Calu3 (cell line): Measurements from ENCODE around the gene VPS13D. TPM values are rescaled to one million over a fixed set of nuclear protein-coding genes. Genes with fewer than 3 reads are reported as not detected.

Experiments
- BruUV-seq: library from RNA; stranded (reverse); fragments of 400-500 nt; replicated peaks from 2 replicates; lab custom pipeline; 2021; lab: Mats Ljungman, UMichigan
- CTCF ChIA-PET: fragments of 300-600 bp; sonication (Branson Sonifier 250); formaldehyde crosslinking; loops from one replicate; lab custom pipeline; 2022; ENCODE audit warnings: antibody characterized with exemption; lab: Charles Lee
- DNase-seq: peaks from one replicate; pipeline ENCODE4 v3.0.0; 2022
- H3K27ac Mint-ChIP-seq: one replicate; pipeline ENCODE4 v1.8.0; 2022; ENCODE audit warnings: mixed read lengths; ENCODE audit not compliant: unreplicated experiment
- H3K27me3 Mint-ChIP-seq: one replicate; pipeline ENCODE4 v1.8.0; 2022; ENCODE audit warnings: mixed read lengths; ENCODE audit not compliant: unreplicated experiment
- H3K36me3 Mint-ChIP-seq: one replicate; pipeline ENCODE4 v1.8.0; 2022; ENCODE audit warnings: mild to moderate bottlenecking, moderate library complexity, mixed read lengths; ENCODE audit not compliant: insufficient read depth, unreplicated experiment
- H3K4me1 Mint-ChIP-seq: one replicate; pipeline ENCODE4 v1.8.0; 2022; ENCODE audit warnings: mild to moderate bottlenecking, low read depth, mixed read lengths; ENCODE audit not compliant: unreplicated experiment
- H3K4me3 Mint-ChIP-seq: one replicate; pipeline ENCODE4 v1.8.0; 2022; ENCODE audit warnings: mild to moderate bottlenecking, low read depth, moderate library complexity, mixed read lengths; ENCODE audit not compliant: unreplicated experiment
- H3K9me3 Mint-ChIP-seq: one replicate; pipeline ENCODE4 v1.8.0; 2022; ENCODE audit warnings: low read depth, mixed read lengths; ENCODE audit not compliant: unreplicated experiment
- CTCF ChIP-seq: fragments of 200-600 bp; IDR thresholded peaks from one replicate; pipeline ENCODE4 v1.8.0; 2022; ENCODE audit warnings: antibody characterized with exemption; ENCODE audit not compliant: unreplicated experiment
- intact Hi-C: fragments of 100-400 bp; cut with micrococcal nuclease; formaldehyde crosslinking; loops from one replicate; pipeline ENCODE4 v1.10.0; 2022; ENCODE audit not compliant: unreplicated experiment
- total RNA-seq: library from RNA; stranded (reverse); gene quantifications from 2 replicates; pipeline ENCODE4 v1.2.3, GENCODE V29; 2022

VPS13D gene
- total RNA-seq, 1 experiment from 2014 or later: 30.6 TPM

DNA sequence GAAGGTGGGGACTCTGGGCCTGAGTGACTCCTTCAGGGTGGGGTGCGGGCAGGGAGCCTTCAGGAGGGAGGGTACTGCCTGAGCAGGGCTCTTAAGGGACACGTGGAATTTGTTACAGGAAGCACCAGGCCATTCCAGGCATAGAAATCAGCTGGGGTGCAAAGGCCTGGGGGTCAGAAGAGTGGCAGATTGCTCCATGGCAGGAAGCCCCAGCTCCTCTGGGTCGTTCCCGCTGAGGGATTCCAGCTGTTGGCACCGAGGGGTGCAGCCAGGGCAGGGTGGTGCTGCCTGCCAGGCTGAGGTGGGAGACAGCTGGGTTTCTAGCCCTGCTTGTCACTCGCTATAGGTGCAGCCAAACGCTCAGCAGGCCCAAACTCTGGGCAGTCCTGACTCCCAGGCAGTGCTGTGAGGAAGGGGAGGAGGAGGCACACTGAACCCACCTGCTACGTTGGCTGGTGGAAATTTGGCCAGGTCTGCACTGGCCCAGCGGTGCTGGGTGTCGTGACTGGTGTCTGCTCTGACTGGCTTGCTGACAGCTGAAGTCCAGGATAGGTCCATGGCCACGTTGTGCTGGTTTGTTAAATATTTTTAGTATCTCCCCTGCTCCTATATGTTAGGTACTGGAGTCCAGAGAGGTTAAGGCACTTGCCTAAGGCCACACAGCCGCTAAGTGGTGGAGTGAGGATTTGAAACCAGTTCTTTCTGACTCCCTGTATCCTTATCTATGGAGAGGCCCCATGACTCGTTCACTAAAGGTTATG lies 43.7 kb upstream of the VPS13D start:
- CTCF ChIA-PET: interaction anchor here (0.5 kb wide), 1 partner anchor 50 kb away, joined by 3 read pairs; no protein-coding TSS in a partner anchor
- H3K27me3 Mint-ChIP-seq: peaks cover 23% of the 10 kb centered on the region
- no peaks in the 10 kb centered on the region for H3K9me3 Mint-ChIP-seq
- H3K36me3 Mint-ChIP-seq: no peaks in the 10 kb centered on the region
- intact Hi-C loops: no loop called here
- TF ChIP-seq CTCF: no peak
- H3K27ac Mint-ChIP-seq: no peak overlapping the region
- no peak overlapping the region for H3K4me3 Mint-ChIP-seq
- DNase-seq: no peak
- H3K4me1 Mint-ChIP-seq: peaks cover 17% of the 10 kb centered on the region
- BruUV-seq: no TSS peak

GRCh38 chr1:12186679-12186985 lies 43.2 kb upstream of the VPS13D start:
- Mint-ChIP-seq H3K4me1 (peaks cover 17% of the 10 kb centered on the region), H3K27me3 (peaks cover 24% of the 10 kb centered on the region), H3K4me3 (no peak overlapping the region), H3K36me3 (no peaks in the 10 kb centered on the region), H3K27ac (no peak overlapping the region), H3K9me3 (no peaks in the 10 kb centered on the region)
- no peak for DNase-seq
- no TSS peak for BruUV-seq
- CTCF ChIA-PET: no interaction called here
- intact Hi-C loops: no loop called here
- TF ChIP-seq CTCF: no peak

DNA sequence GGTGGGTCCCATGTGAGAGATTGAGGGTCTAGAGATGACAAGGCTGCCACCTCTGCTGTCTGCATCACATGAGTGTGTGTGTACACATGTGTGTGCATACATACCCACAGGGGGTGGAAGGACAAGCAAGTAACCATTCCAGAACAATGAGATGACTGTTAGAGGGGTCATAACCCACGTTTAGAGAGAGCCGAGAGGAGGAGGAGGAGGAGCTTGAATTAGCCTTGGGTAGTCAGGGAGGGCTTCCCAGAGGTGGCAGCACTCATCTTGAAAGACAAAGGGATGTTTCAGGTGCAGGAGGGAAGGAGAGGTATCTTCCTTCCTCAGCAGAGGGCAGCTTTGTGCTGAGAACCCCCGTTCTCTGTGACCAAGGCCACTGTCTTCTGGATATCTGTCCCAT lies 41.7 kb upstream of the VPS13D start:
- intact Hi-C loops: no loop called here
- no peak overlapping the region for H3K4me3 Mint-ChIP-seq
- H3K27ac Mint-ChIP-seq: no peak overlapping the region
- H3K36me3 Mint-ChIP-seq: no peaks in the 10 kb centered on the region
- no TSS peak for BruUV-seq
- peaks cover 24% of the 10 kb centered on the region for H3K27me3 Mint-ChIP-seq
- CTCF ChIA-PET: no interaction called here
- H3K9me3 Mint-ChIP-seq: no peaks in the 10 kb centered on the region
- peaks cover 17% of the 10 kb centered on the region for H3K4me1 Mint-ChIP-seq
- no peak for DNase-seq
- TF ChIP-seq CTCF: no peak

DNA sequence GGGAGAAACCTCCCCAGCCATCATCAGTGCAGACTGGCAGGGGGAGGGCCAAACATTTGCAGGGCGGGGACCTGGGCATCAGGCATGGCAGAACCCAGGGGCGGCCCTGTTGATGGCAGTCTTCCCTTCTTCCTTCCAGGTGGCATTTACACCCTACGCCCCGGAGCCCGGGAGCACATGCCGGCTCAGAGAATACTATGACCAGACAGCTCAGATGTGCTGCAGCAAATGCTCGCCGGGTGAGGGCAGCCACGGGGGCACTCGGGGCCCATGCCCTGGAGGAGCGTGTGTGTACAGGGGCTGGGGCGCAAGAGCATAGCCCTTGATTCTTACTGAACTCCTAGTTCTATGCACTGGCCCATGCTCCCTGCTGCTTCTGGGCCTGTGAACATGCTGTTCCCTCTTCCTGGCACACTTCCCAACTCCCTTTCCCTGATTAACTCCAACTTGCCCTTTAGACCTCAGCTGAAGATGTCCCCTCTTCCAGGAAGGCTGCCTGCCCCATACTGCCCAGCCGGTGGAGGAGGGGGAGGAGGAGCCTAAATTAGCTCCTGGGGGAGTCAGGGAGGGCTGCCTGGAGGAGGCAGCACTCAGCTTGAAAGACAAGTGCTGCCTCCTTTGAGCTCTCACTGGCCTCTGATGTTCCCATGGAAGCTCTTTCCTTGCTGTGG lies 41.0 kb upstream of the VPS13D start:
- Mint-ChIP-seq H3K9me3 (no peaks in the 10 kb centered on the region), H3K4me1 (peaks cover 11% of the 10 kb centered on the region), H3K36me3 (no peaks in the 10 kb centered on the region), H3K27me3 (peaks cover 24% of the 10 kb centered on the region), H3K4me3 (no peak overlapping the region), H3K27ac (no peak overlapping the region)
- TF ChIP-seq CTCF: no peak
- BruUV-seq: no TSS peak
- no peak for DNase-seq
- intact Hi-C loops: no loop called here
- CTCF ChIA-PET: no interaction called here
